ENCODE measurements around the gene DGKH.

- TF ChIP-seq EP300 (IDR thresholded peaks at IDR 0.05) (no peak), POLR2A (IDR thresholded peaks at IDR 0.05) (no peak)
- TF ChIP-seq, protein P1, sequence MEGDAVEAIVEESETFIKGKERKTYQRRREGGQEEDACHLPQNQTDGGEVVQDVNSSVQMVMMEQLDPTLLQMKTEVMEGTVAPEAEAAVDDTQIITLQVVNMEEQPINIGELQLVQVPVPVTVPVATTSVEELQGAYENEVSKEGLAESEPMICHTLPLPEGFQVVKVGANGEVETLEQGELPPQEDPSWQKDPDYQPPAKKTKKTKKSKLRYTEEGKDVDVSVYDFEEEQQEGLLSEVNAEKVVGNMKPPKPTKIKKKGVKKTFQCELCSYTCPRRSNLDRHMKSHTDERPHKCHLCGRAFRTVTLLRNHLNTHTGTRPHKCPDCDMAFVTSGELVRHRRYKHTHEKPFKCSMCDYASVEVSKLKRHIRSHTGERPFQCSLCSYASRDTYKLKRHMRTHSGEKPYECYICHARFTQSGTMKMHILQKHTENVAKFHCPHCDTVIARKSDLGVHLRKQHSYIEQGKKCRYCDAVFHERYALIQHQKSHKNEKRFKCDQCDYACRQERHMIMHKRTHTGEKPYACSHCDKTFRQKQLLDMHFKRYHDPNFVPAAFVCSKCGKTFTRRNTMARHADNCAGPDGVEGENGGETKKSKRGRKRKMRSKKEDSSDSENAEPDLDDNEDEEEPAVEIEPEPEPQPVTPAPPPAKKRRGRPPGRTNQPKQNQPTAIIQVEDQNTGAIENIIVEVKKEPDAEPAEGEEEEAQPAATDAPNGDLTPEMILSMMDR (IDR thresholded peaks at IDR 0.05), result no peak
Observed at GRCh38 chr13:42063105-42063504, 14.7 kb downstream of the DGKH start.

Measured in ovary (tissue), 3 donors.